ENCODE data around the gene GCAT.

- TF ChIP-seq EZH2 (IDR thresholded peaks at IDR 0.05; ENCODE audit: borderline replicate concordance) (no peak), CTCF (IDR thresholded peaks at IDR 0.05; ENCODE audit: poor library complexity) (no peak), EZH2phosphoT487 (IDR thresholded peaks at IDR 0.05; ENCODE audit: low read depth, severe bottlenecking, unreplicated experiment) (no peak)
These were observed 17.2 kb downstream of the GCAT start for GRCh38 chr22:37824674-37825641.
